Activated T-helper 9 cell treated with anti-CD3 and anti-CD28 coated beads, Interleukin-2, amount 50 U/mL, for 16 hours (primary cell): ENCODE measurements around the gene OR51E1.

ENCODE experiments used
- DNase-seq: peaks from one replicate; pipeline ENCODE4 v3.0.0-alpha.2; 2020; ENCODE audit warnings: low read depth

The OR51E1 gene

GRCh38 chr11:4643682-4644081 lies at the start of gene OR51E1:
OR51E1 (plus strand) TSS chr11:4643982; CDS start chr11:4652527, 8,545 bp downstream.
- no peak for DNase-seq

- DNase-seq, result no peak
These were observed 38.7 kb upstream of the OR51E1 start for GRCh38 chr11:4605057-4605456.

GRCh38 chr11:4606231-4607015 lies 37.4 kb upstream of the OR51E1 start:
- DNase-seq, result no peak

- DNase-seq, result no peak
These were observed 36.7 kb upstream of the OR51E1 start for GRCh38 chr11:4607096-4607495.

- DNase-seq, result peak; percentile 92
These were observed 35.8 kb upstream of the OR51E1 start, which contains the start of gene TRIM68 for GRCh38 chr11:4607781-4608666. TRIM68 (minus strand) TSS chr11:4608231; CDS start chr11:4605504, 2,727 bp downstream.

GRCh38 chr11:4610258-4610935 lies 33.4 kb upstream of the OR51E1 start:
- DNase-seq, result no peak

GRCh38 chr11:4611986-4612385 lies 31.8 kb upstream of the OR51E1 start:
- DNase-seq, result no peak

GRCh38 chr11:4615856-4616444 lies 27.8 kb upstream of the OR51E1 start:
- no peak for DNase-seq

GRCh38 chr11:4619514-4619913 lies 24.3 kb upstream of the OR51E1 start:
- DNase-seq, result no peak

- no peak for DNase-seq
These were observed 17.3 kb upstream of the OR51E1 start for GRCh38 chr11:4626207-4627099.

- DNase-seq, result no peak
These were observed 7.6 kb upstream of the OR51E1 start for GRCh38 chr11:4636136-4636535.

- peak; percentile 44 for DNase-seq
These were observed 6.7 kb upstream of the OR51E1 start, which contains the start of gene OR51D1 for GRCh38 chr11:4636962-4637661. OR51D1 (plus strand) TSS chr11:4637477; CDS start chr11:4639791, 2,314 bp downstream.

- DNase-seq, result no peak
These were observed 6.1 kb upstream of the OR51E1 start for GRCh38 chr11:4637662-4638047.

GRCh38 chr11:4639931-4640330 lies 3.9 kb upstream of the OR51E1 start:
- DNase-seq, result no peak

- no peak for DNase-seq
These were observed 2.3 kb upstream of the OR51E1 start for GRCh38 chr11:4641501-4641900.

- no peak for DNase-seq
These were observed 1.7 kb upstream of the OR51E1 start for GRCh38 chr11:4642043-4642442.

GRCh38 chr11:4643076-4643475 lies 706 bp upstream of the OR51E1 start:
- no peak for DNase-seq

- DNase-seq, result no peak
These were observed 451 bp downstream of the OR51E1 start for GRCh38 chr11:4644233-4644632.

GRCh38 chr11:4645974-4646373 lies 2.2 kb downstream of the OR51E1 start:
- DNase-seq, result no peak

- no peak for DNase-seq
These were observed 4.0 kb downstream of the OR51E1 start for GRCh38 chr11:4647766-4648165.
